ENCODE results near the gene ADAMTS4.

GRCh38 chr1:161185732-161186311 lies 13.0 kb downstream of the ADAMTS4 start:
- TF ChIP-seq CTCF (conservative IDR thresholded peaks at IDR 0.05; ENCODE audit: low read depth, low read length) (no peak), USF2 (IDR thresholded peaks at IDR 0.05; ENCODE audit: low read depth, low read length) (no peak)

Data from IMR-90 (cell line).